HepG2 (cell line): ENCODE results near the gene MRNIP. TPM values are rescaled to one million over a fixed set of nuclear protein-coding genes. Genes with fewer than 3 reads are reported as not detected.

Experiments
- ELF1 ChIP-seq: sonication (generic); formaldehyde crosslinking; IDR thresholded peaks from 2 replicates; pipeline ENCODE4 v1.4.0; 2020; ENCODE audit warnings: missing genetic modification reagents
- ETV5 ChIP-seq: IDR thresholded peaks from 2 replicates; pipeline ENCODE4 v1.6.1; 2018; ENCODE audit warnings: missing biosample characterization, missing genetic modification reagents, inconsistent platforms, borderline replicate concordance
- GABPA ChIP-seq, 2 experiments: IDR thresholded peaks; 2 replicates each; pipeline ENCODE4 v1.6.1; 2011 to 2016; ENCODE audit warnings: low read depth in 2 of 2, low read length in 1 of 2, missing biosample characterization in 1 of 2, missing genetic modification characterization in 1 of 2
- GLI4 ChIP-seq: sonication (generic); formaldehyde crosslinking; IDR thresholded peaks from 2 replicates; pipeline ENCODE4 v1.5.1; 2020; ENCODE audit warnings: missing genetic modification reagents, mild to moderate bottlenecking, moderate library complexity, borderline replicate concordance
- GTF2F1 ChIP-seq: fragments of 150-350 bp; IDR thresholded peaks from 2 replicates; pipeline ENCODE4 v1.6.1; 2014; ENCODE audit warnings: low read length
- HDAC1 ChIP-seq: sonication (generic); formaldehyde crosslinking; IDR thresholded peaks from 2 replicates; pipeline ENCODE4 v1.5.1; 2020; ENCODE audit warnings: mild to moderate bottlenecking, missing genetic modification reagents
- KLF16 ChIP-seq, 2 experiments: sonication (generic) in 1 of 2; formaldehyde crosslinking in 1 of 2; IDR thresholded peaks; 2 replicates each; pipeline versions ENCODE4 v1.6.1 to v1.8.0; 2016 to 2023; ENCODE audit warnings: missing genetic modification reagents in 2 of 2, missing compliant biosample characterization in 1 of 2
- MLLT10 ChIP-seq: sonication (generic); formaldehyde crosslinking; IDR thresholded peaks from 2 replicates; pipeline ENCODE4 v1.4.0; 2020; ENCODE audit warnings: missing genetic modification reagents
- NBN ChIP-seq: fragments of 450-650 bp; conservative IDR thresholded peaks from 2 replicates; pipeline ENCODE4 v1.6.1; 2017
- RAD21 ChIP-seq: fragments of 450-650 bp; formaldehyde crosslinking; IDR thresholded peaks from 2 replicates; pipeline ENCODE4 v1.5.0; 2020; ENCODE audit warnings: mild to moderate bottlenecking
- SNAPC2 ChIP-seq: sonication (generic); formaldehyde crosslinking; IDR thresholded peaks from 2 replicates; pipeline ENCODE4 v1.8.1; 2022; ENCODE audit warnings: mild to moderate bottlenecking, missing genetic modification reagents
- TSC22D2 ChIP-seq: sonication (generic); formaldehyde crosslinking; IDR thresholded peaks from 2 replicates; pipeline ENCODE4 v1.5.1; 2020; ENCODE audit warnings: missing genetic modification reagents, mild to moderate bottlenecking, borderline replicate concordance
- ZNF598 ChIP-seq: sonication (generic); formaldehyde crosslinking; IDR thresholded peaks from 2 replicates; pipeline ENCODE4 v1.5.1; 2020; ENCODE audit warnings: mild to moderate bottlenecking, missing genetic modification reagents, borderline replicate concordance
- ZNF788 ChIP-seq: sonication (generic); formaldehyde crosslinking; IDR thresholded peaks from 2 replicates; pipeline ENCODE4 v1.5.0; 2020; ENCODE audit warnings: mild to moderate bottlenecking, missing genetic modification reagents, borderline replicate concordance
- polyA plus RNA-seq, 8 experiments: library from polyadenylated mRNA; depleted of rRNA in 3 of 8; stranded (reverse) in 7 of 8; unstranded in 1 of 8; fragments of >200 nt; fragmentation: Illumina TruSeq in 4 of 8; extraction: Trizol in 4 of 8; gene quantifications; 2 replicates each; pipeline versions ENCODE4 v1.2.1 to v1.2.3, GENCODE V29; 2011 to 2016; ENCODE audit warnings: low read depth in 4 of 8, missing spikeins in 1 of 8, mixed read lengths in 1 of 8; ENCODE audit not compliant: insufficient read depth in 1 of 8
- total RNA-seq, 5 experiments: library from RNA; depleted of rRNA; stranded (reverse); fragments of >200 nt; fragmentation: Illumina TruSeq; extraction: Trizol; gene quantifications; 2 replicates each; pipeline ENCODE4 v1.2.3, GENCODE V29; 2016; ENCODE audit warnings: low read depth in 1 of 5
- TF ChIP-seq, protein P1 (sequence below): sonication (generic); formaldehyde crosslinking; IDR thresholded peaks from 2 replicates; pipeline ENCODE4 v1.4.0; 2020; ENCODE audit warnings: missing genetic modification reagents
- TF ChIP-seq, protein P2 (sequence below): sonication (generic); formaldehyde crosslinking; IDR thresholded peaks from 2 replicates; pipeline ENCODE4 v1.5.1; 2020; ENCODE audit warnings: mild to moderate bottlenecking, missing genetic modification reagents, moderate library complexity
- TF ChIP-seq, protein P3 (sequence below): sonication (generic); formaldehyde crosslinking; IDR thresholded peaks from 2 replicates; pipeline ENCODE4 v1.4.0; 2020; ENCODE audit warnings: missing genetic modification reagents, mild to moderate bottlenecking, borderline replicate concordance
- TF ChIP-seq, protein P4 (sequence below): sonication (generic); formaldehyde crosslinking; IDR thresholded peaks from 2 replicates; pipeline ENCODE4 v1.5.0; 2020; ENCODE audit warnings: mild to moderate bottlenecking, missing genetic modification reagents, borderline replicate concordance
- TF ChIP-seq, protein P5 (sequence below): sonication (generic); formaldehyde crosslinking; IDR thresholded peaks from 2 replicates; pipeline ENCODE4 v1.4.0; 2020; ENCODE audit warnings: missing genetic modification reagents

The MRNIP gene
- total and polyA plus RNA-seq, 2 of the 13 experiments (the other 11 are each of a cell fraction or from before 2014, with no cell fraction given): 15.5 to 34.1 TPM

DNA sequence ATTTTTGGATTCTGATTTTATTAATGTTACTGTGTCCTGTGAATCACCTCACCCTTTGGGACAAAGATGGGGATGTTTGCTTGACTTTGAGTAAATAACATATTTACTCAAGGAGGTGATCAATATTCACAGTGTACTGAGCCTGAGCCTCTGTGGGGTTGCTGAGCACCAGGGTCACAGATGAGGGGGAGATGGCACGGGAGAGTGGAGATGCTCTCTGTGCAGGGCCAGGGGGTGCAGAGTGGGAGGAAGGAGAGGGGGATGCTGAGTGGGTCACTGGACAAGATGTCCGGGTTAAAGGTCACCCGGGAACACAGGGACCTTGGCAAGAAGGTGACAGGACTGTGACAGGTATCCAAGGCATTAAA lies 33.9 kb downstream of the MRNIP start (continued):
- TF ChIP-seq ZNF788 (CRISPR knock-in tag) (no peak; the same call in 1 of the 2 replicates), GTF2F1 (no peak), ETV5 (no peak), ELF1 (CRISPR knock-in tag) (no peak), TSC22D2 (CRISPR knock-in tag) (no peak), SNAPC2 (CRISPR knock-in tag) (no peak), GLI4 (CRISPR knock-in tag) (no peak), GABPA (IDR thresholded peaks at IDR 0.05; ENCODE audit: low read depth, low read length) (no peak), GABPA (CRISPR knock-in tag; IDR thresholded peaks at IDR 0.05; ENCODE audit: low read depth) (0 out of 2 replicates have a peak, but pooled peaks have one; percentile 15), KLF16 (CRISPR knock-in tag; IDR thresholded peaks at IDR 0.05) (peak in 1 of 2 experiments; percentile 49; a peak in 1 of 4 replicates), NBN (no peak), RAD21 (CRISPR knock-in tag) (peak; percentile 25; the same call in 1 of the 2 replicates), HDAC1 (CRISPR knock-in tag) (no peak; the same call in 1 of the 2 replicates), MLLT10 (CRISPR knock-in tag) (no peak), ZNF598 (CRISPR knock-in tag) (no peak)
- TF ChIP-seq, protein P1, sequence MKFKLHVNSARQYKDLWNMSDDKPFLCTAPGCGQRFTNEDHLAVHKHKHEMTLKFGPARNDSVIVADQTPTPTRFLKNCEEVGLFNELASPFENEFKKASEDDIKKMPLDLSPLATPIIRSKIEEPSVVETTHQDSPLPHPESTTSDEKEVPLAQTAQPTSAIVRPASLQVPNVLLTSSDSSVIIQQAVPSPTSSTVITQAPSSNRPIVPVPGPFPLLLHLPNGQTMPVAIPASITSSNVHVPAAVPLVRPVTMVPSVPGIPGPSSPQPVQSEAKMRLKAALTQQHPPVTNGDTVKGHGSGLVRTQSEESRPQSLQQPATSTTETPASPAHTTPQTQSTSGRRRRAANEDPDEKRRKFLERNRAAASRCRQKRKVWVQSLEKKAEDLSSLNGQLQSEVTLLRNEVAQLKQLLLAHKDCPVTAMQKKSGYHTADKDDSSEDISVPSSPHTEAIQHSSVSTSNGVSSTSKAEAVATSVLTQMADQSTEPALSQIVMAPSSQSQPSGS (CRISPR knock-in tag): no peak
- TF ChIP-seq, protein P2, sequence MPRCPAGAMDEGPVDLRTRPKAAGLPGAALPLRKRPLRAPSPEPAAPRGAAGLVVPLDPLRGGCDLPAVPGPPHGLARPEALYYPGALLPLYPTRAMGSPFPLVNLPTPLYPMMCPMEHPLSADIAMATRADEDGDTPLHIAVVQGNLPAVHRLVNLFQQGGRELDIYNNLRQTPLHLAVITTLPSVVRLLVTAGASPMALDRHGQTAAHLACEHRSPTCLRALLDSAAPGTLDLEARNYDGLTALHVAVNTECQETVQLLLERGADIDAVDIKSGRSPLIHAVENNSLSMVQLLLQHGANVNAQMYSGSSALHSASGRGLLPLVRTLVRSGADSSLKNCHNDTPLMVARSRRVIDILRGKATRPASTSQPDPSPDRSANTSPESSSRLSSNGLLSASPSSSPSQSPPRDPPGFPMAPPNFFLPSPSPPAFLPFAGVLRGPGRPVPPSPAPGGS (CRISPR knock-in tag): no peak
- TF ChIP-seq, protein P3, sequence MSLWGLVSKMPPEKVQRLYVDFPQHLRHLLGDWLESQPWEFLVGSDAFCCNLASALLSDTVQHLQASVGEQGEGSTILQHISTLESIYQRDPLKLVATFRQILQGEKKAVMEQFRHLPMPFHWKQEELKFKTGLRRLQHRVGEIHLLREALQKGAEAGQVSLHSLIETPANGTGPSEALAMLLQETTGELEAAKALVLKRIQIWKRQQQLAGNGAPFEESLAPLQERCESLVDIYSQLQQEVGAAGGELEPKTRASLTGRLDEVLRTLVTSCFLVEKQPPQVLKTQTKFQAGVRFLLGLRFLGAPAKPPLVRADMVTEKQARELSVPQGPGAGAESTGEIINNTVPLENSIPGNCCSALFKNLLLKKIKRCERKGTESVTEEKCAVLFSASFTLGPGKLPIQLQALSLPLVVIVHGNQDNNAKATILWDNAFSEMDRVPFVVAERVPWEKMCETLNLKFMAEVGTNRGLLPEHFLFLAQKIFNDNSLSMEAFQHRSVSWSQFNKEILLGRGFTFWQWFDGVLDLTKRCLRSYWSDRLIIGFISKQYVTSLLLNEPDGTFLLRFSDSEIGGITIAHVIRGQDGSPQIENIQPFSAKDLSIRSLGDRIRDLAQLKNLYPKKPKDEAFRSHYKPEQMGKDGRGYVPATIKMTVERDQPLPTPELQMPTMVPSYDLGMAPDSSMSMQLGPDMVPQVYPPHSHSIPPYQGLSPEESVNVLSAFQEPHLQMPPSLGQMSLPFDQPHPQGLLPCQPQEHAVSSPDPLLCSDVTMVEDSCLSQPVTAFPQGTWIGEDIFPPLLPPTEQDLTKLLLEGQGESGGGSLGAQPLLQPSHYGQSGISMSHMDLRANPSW: no peak
- TF ChIP-seq, protein P4, sequence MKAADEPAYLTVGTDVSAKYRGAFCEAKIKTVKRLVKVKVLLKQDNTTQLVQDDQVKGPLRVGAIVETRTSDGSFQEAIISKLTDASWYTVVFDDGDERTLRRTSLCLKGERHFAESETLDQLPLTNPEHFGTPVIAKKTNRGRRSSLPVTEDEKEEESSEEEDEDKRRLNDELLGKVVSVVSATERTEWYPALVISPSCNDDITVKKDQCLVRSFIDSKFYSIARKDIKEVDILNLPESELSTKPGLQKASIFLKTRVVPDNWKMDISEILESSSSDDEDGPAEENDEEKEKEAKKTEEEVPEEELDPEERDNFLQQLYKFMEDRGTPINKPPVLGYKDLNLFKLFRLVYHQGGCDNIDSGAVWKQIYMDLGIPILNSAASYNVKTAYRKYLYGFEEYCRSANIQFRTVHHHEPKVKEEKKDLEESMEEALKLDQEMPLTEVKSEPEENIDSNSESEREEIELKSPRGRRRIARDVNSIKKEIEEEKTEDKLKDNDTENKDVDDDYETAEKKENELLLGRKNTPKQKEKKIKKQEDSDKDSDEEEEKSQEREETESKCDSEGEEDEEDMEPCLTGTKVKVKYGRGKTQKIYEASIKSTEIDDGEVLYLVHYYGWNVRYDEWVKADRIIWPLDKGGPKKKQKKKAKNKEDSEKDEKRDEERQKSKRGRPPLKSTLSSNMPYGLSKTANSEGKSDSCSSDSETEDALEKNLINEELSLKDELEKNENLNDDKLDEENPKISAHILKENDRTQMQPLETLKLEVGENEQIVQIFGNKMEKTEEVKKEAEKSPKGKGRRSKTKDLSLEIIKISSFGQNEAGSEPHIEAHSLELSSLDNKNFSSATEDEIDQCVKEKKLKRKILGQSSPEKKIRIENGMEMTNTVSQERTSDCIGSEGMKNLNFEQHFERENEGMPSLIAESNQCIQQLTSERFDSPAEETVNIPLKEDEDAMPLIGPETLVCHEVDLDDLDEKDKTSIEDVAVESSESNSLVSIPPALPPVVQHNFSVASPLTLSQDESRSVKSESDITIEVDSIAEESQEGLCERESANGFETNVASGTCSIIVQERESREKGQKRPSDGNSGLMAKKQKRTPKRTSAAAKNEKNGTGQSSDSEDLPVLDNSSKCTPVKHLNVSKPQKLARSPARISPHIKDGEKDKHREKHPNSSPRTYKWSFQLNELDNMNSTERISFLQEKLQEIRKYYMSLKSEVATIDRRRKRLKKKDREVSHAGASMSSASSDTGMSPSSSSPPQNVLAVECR: peak; percentile 48; the same call in 1 of the 2 replicates
- TF ChIP-seq, protein P5, sequence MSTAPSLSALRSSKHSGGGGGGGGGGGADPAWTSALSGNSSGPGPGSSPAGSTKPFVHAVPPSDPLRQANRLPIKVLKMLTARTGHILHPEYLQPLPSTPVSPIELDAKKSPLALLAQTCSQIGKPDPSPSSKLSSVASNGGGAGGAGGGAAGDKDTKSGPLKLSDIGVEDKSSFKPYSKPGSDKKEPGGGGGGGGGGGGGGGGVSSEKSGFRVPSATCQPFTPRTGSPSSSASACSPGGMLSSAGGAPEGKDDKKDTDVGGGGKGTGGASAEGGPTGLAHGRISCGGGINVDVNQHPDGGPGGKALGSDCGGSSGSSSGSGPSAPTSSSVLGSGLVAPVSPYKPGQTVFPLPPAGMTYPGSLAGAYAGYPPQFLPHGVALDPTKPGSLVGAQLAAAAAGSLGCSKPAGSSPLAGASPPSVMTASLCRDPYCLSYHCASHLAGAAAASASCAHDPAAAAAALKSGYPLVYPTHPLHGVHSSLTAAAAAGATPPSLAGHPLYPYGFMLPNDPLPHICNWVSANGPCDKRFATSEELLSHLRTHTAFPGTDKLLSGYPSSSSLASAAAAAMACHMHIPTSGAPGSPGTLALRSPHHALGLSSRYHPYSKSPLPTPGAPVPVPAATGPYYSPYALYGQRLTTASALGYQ (CRISPR knock-in tag): no peak
